NCI-H2171 (cell line): ENCODE results near the gene TMEM11.
"Not testable (repeated sequence)": the region's sequence is repeated elsewhere in the genome, so short reads cannot be mapped to it uniquely, and the experiment has no call there.

ENCODE experiments used
- DNase-seq: peaks from one replicate; lab custom pipeline; 2025; lab: John Stamatoyannopoulos, UW

TMEM11 gene

DNA sequence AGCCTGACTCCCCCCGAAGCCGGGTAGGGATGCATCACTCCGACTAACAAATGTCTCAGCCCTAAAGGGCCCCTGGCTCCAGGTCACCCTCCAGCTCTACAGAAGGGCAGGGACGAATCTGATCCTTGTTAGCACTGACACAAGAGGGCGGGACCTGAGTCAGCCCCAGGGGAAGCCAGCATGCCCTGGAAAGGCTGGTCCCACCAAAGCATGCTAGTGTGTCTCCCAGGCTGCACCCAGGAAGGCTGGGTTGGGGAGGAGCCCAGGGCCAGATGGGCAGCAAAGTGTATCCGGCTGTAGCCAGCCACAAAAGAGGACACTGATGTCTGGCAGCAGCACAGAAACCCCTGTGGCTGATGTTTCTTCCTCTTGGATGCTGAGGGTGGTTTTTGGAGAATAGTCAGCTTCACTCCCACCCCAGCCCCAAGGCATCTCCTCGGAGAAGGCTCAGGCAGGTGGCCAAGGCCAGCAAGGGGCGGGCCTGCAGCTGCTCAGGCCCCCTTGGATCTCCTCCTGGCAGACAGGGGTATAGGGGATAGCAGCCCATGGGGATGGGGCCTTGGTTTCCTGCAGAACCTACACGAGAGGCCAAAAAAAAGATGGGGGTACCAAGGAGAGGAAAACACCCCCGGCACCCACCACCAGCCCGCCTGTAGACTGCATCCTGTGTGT is 28.2 kb upstream of the TMEM11 start:
- DNase-seq: no peak

DNA sequence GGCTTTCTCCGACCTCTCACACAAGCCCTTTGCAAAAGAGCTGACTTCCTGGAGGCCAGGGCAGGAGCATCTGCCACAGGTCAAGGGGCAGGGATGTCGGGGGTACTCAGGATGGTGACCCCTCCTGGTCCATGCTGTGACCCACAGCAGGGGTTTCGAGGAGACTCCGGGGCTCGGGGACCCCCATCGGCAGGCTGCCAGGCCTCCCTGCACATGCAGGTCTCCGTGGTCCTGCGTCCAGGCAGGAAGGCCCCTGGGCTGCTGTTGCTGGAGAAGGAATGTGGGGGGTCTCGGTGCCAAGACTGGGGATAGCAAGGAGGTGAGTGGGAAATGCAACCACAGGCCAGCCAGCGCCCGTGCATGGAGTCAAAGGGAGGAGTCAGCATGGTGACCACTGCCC is 27.6 kb upstream of the TMEM11 start:
- no peak for DNase-seq

DNA sequence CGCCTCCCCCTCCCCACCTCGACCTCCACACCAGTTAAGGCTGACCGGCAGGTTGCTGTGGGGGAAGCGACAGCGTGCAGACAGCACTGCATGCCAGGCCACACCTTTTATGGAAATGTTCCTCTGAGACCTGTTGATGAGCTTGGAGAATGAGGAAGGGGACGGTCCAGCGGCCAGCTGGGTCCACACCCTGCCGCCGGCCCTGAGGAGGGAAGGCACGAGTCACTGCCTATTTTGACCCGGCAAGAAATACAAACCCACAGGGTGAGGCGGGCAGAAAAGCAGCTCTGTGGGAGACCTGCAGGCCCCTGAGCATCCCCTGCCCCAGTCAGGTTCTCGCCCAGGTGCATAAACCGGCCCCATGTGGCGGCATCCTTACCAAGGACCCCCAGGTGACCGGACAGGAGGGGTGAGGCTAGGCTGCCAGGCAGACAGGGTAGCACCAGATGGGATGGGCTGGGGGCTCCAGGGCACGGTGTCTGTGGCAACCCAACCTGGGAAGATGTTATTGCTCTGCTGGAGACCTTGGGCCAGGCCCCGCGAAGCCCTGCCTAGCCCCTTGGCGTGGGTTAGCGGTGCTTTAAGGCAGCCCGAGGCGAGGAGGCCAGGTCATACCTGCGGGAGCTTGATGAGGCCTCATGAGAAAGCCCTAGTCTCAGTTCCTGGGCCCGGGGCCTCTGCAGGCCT is 26.6 kb upstream of the TMEM11 start:
- no peak for DNase-seq

DNA sequence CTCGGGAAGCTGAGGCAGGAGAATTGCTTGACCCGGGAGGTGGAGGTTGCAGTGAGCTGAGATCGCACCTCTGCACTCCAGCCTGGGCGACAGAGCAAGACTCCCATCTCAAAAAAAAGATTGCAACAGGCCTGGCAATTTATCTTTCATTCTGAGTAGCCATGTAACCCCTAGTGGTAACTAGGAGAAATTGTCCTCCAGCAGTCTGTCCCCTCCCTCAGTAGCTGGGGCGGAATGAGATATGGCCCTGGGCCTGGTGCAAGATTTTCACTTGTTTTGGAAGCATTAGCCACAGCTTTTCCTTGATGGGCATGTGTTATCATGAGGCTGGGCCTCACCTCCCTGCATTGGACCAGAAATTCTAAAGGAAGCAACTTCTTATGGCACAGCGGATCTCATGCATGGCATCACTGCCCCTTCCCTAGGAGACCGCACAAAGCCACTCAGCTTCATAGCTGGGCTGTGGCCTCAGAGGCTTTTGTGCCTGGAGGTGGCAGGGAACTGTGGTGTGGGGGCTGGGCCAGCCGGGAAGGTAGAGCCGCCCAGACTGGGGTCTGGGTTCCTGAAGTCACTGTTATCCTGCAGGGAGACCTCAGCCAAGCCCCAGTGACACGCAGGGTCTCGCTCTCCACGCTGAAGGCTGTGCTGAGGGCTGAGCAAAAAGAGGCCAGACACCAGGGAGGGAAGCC is 25.9 kb upstream of the TMEM11 start:
- no peak for DNase-seq

DNA sequence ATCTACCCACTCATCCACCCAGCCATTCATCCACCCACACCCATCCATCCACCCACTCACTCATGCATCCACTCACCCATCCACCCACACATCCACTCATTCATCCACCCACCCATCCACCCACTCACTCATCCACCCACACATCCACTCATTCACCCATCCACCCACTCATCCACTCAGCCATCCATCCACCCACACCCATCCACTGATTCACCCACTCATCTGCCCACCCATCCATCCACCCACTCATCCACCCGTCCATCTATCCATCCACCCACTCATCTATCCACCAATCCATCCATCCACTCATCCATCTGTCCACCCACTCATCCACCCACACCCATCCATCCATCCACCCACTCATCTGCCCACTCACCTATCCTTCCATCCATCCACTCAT is 22.0 kb upstream of the TMEM11 start:
- no peak for DNase-seq

DNA sequence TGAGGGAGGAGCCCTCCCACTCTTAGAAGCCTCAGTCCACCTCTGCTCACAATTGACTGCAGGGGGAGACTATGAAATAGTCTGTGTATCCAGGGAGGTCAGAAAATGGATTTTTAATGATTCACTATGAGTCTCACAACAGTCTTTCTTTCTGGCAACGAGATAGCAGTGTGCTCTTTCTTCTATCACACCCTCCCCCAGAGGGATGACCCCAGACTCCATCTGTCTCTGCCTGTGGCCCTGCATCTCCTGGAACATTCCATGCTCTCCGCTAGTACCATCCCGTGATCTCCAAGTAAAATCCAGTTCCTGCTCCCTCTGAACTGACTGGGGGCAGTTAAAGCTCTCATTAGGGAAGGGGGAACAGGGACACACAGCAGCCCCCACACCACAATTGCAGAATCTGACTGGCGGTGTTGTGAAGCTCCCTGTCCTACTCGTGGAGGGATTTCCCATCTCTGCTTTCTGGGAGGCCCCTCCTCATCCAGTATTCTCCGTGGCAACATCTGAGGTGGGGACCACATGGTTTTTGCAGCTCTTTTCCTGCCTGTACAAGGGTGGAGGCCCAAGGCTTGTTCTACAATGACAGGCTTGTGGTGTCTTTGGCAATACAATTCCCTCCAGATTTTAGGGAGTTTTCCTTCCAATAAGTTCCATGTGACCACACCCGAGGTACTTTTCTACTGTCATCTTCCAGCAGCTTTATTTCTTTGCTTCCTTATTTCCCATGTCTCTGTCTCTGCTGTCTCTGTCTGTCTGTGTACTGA is 19.8 kb upstream of the TMEM11 start:
- DNase-seq: no peak

DNA sequence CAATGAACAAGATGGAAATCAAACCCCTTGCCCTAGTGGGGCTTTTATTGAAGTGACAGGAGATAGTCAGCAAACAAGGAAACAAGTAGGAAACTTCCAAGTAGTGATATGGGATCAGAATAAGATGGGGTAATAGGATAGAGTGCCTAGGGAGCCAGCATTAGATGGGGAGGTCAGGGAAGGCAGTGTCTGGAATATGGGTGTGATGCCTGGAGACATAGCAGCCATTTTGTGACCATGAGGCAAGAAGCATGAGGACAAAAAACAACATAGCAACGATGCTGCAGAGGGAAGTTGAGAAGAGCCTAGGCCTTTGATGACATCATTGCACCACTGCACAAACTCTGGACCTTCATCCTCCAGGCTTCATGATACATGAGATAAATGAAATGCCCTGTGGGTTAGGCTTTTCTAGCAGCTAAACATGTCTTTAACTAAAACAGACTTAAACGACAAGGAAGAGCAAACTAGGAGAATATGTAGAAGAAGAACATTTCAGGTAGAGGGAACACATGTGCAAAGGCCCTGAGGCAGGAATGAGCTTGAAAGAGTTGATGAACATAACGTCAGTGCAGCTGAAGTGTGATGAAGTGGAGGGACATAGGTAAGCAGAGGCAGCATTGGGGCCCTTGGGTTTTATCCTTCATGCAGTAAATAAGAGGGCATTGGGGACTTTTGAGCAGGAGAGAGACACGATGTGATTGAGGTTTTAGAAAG is 18.2 kb upstream of the TMEM11 start:
- no peak for DNase-seq

DNA sequence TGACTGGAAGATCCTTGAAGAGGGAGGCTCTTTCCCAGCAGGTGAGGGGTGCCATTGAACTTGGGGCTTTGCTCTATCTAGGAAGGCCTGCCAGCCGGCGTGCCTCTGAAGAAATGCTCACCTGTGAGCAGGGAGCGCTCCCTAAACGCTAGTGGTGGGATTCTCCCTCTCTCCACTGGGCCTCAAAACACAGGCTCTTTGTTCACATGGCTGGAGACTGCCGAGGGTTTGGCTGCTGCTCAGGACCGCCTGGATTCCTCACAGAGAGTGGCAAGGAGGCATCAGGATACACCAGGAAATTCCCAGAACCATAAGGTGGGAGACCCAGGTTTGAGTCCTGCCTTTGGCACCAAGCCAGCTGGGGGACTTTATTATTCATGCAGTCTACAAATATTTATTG is 17.6 kb upstream of the TMEM11 start:
- no peak for DNase-seq

DNA sequence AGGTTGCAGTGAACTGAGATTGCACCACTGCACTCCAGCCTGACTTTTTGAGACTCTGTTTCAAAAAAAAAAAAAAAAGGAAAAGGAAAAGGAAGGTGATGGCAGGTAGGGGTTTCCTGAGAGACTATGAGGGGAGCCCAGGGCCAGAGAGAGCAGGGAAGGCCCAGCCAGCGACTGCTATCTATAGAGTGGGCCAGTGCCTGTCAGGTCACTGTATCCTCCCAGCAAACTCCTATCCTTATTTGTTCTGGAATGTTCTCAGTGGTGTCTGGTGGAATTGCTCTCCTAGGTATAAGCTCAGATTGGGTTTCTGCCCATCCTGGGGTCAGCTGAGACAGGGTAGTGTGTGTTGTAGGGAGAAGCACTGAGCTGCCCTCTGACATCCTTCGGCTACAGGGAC is 14.9 kb upstream of the TMEM11 start:
- DNase-seq: no peak

DNA sequence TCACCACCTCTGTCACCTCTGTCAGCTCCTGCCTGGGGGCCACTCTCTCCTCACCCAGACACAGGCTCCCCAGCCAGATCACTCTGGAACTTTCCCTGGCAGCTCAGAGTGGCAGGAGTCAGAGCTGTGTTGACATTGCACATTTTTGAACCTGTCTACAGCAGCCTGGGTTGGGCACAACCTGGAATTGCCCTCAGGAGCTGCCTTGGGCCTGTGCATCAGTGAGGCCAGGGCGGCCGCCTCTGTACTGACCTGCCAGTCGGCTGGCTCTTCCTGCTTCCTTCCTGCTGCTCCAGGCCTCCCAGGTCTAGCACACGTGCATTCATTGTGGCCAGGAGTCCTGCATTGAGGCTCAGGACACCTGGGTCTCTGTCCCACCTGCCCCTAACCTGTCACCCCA is 14.2 kb upstream of the TMEM11 start:
- DNase-seq: no peak

DNA sequence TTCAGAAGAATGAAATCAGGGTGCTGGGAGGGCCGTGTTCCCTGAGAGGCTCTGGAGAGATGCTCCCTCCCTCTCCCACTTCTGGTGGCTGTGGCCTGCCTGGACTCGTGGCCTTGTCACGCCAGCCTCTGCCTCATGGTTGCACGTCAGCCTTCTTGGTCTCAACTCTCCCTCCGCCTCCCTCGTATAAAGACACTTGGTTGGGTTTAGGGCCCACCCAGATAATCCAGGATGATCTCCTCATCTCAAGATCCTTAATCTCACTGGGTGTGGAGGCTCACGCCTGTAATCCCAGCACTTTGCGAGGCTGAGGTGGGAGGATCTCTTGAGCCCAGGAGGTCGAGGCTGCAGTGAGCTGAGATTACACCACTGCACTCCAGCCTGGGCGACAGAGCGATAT is 13.3 kb upstream of the TMEM11 start:
- not testable (repeated sequence) for DNase-seq

DNA sequence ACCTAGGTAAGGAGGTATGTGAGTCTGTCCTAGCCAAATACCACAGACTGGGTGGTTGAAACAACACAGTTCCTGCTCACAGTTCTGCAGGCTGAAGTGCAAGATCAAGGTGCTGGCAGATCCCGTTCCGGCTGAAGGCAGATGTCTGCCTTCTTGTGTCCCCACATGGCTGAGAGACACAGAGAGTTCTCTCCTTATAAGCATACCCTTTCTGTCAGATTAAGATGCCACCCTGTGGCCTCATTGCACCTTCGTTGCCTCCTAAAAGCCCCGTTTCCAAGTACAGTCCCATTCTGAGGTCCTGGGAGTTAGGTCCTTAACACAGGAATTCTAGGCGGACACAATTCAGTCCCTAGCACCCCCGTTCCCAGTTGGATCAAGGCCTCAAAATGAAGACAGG is 9.1 kb upstream of the TMEM11 start:
- no peak for DNase-seq

DNA sequence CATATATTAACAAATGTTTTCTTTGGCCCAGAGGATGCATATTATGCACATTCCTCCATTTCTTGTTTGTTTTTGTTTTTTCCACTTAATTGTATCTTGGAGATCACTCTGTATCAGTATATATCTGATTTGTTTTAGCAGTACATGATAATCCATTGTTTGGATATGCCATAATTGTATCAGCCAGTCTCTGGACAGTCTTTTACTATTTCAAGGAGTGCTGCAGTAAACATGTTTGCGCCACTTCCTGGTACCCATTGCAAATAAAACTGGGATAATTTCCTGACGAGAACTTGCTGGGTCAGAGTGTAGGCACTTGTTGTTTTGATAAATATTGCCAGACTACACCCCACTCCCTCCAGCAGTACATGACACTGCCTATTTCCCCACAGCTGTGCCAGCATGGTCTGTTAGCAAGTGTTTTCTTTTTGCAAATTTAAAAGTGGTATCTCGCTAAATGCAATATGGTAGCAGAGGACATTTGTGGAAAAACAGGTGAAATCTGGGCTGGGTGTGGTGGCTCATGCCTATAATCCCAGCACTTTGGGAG is 4.9 kb upstream of the TMEM11 start:
- no peak for DNase-seq

DNA sequence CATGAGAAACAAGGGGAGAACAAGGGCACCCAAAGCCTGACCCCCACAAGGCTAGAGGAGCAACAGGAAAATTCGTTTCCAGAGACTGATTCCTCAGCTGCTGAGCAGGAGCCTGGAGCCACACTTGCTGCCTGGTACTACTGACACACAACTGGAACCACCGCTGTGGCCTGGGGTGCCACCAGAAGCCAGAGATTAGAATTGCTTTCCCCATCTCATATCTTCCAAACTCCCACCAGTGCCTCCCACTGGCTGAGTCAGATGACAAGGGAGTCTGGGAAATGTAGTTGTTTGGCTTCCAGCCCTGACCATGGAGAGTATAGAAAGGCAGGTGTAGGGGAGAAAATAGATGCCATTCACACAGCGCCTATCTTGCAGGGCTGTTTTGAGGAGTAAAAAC is 4.1 kb upstream of the TMEM11 start:
- no peak for DNase-seq

DNA sequence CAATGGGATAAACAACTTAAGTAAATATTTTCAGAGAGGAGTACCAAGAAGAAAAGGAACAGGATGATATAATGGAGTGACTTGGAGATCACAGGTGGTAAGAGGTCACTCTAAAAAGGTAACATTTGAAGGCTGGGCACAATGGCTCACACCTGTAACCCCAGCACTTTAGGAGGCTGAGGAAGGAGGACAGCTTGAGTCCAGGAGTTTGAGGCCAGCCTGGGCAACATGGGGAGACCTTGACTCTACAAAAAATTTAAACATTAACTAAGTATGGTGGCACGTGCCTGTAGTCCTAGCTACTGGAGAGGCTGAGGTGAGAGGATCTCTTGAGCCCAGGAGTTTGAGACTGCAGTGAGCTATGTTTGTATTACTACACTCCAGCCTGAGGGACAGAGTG is 3.4 kb upstream of the TMEM11 start:
- DNase-seq: no peak

DNA sequence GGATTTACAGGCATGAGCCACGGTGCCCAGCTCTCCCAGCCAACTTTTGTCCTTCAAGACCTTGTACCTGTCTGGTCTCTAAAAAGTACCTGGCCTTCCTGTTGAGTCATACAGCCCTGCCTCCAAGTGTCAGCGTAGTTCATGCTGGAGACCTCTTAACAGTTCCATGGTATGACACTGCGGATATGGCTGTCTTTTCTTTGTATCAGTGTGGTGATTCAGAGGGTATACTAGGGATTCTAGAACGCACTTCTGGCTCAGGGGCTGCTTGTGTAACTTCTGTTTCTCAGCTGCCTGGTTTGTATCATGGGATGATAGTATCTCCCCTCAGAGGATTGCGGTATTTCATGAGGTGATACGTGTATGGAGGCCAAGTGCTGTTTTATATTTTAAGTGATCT is 2.0 kb upstream of the TMEM11 start:
- DNase-seq: no peak

DNA sequence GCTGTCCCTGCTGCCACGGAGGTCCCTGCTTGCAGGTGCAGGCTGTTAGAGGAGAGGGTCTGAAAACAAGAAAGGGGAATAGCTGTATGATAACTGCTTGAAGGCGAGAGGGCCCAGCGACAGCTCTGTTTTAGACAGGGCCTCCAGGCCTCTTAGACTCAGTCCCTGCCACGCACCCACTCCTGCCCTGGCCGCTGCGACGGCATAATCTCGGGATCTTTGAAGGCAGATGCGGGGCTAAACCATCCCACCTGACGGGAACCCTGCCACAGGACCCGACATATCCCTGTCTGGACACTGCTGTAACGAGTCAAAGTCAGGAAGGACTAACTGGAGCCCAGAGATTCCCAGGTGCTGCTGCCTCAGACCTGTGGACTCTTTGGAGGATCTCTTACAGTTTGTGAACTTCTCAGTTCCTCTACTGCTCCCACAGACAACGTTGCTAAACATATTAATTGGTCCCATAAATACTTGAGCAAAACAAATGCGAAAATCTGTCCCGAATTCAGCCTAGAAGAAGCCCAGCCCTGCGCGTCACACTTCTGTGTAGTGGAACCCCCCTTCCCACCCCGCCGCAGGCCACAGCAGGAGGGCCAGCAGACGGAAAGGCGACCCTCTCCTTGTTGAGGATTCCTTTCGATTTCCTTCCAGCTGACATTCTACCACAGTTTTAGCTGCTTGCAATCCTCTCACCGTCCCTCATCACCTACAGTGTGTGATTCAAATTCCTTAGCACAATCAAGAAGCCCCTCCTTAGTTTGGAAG is 998 bp upstream of the TMEM11 start:
- no peak for DNase-seq

DNA sequence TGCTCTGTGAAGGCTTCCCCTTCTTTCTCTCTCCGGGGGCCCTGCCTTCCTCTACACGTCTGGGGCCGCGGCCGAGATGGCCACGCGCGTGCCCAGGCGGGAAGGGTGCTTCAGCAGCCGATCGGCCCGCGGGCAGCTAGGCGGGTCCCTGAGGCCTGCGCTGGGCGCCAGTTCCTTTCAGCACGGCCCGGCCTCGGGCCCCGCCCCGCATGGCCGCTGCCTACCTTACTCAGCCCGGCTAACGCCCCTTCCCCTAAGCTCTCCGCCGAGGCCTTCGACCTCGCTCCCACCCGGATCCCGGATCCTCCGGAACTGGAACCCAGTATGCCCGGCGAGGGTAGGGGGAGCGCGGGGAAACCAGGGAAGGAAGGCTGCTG is 335 bp downstream of the TMEM11 start:
- peak; percentile 16 for DNase-seq

DNA sequence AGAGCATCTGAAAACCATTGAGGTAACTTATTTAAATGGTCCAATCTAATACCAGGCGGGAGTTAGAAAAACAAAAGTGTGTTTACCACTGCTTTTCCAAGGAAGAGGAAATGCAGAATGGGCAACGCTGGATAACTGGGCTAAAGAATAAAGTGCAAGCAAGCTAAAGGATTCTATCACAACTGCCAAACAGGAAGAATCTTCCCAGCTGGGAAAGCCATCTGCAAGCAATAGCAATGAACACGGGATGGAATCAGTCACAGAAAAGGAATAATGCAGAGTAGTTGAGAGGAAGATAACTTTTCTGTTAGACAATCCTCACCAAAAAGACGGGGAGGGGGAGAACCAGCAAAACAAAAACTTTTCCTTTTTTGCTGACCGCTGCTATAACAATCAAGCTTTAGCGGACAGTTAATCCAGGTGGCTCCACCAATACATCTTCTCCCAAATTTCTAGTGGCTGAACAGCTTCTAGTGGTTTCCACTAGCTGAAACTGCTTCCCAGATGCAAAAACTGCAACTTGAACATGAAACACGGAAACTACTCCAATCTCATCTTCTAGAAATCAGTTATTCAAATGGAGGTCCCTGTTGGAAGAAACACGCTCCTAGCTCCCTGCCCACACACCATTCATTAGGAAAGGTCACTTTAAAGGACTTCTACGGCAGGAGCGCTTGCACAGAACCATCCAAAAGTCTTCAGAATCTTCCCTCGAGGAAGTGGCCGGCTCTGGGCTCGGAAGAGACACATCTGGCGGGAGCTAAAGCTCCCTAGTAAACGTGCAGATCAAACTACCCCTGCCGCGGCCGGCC is 929 bp downstream of the TMEM11 start:
- DNase-seq: no peak

DNA sequence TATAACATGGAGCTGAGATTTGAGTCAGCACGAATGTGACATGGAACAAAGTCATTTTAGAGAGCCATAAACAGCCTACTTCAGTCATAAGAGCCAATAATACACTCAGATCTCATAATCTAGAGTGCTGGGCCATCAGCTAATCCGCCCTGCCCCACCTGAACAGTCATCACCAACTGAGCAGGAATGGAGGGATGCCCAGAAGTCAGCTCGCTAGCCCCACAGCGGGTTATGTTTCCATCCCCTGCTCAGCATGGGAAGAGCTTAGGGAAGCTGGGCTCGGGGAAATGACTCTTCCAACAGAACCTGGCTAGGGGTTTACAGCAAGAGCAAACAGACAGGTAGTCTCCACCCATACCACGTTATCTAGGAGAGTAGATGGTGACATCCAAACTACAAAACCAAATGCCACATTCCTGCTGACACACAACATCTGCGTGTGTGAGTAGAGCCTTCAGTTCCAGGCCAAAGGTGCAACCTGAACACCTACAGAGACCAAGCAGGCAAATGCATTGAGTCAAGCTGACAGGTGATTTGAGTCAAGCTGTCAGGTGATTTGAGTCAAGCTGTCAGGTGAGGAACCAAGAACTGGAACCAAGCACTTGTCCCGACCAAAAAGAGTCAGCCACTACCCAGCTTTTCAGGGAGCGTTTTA is 2.0 kb downstream of the TMEM11 start:
- DNase-seq: no peak
